A549 (cell line): ENCODE results near the gene APMAP. TPM values are rescaled to one million over a fixed set of nuclear protein-coding genes. Genes with fewer than 3 reads are reported as not detected.

Experiments
- ATAC-seq, 2 experiments: fragments of 200-7000 bp in 1 of 2; fragments of >200 bp in 1 of 2; cut with Nextera tagmentation in 1 of 2; cut with Tn5 transposase in 1 of 2; 3 replicates each; pipeline versions ENCODE4 v1.8.0 to v1.9.1; 2018 to 2020; ENCODE audit warnings: mild to moderate bottlenecking in 1 of 2, moderate library complexity in 1 of 2
- CTCF ChIA-PET: fragments of 300-600 bp; sonication (Branson Sonifier 250); formaldehyde crosslinking; extraction: SDS; loops from one replicate; lab custom pipeline; 2021; ENCODE audit warnings: antibody characterized with exemption, inconsistent platforms; lab: Yijun Ruan, JAX
- POLR2A ChIA-PET: fragments of 350-600 bp; formaldehyde crosslinking; extraction: SDS; loops from one replicate; lab custom pipeline; 2021; ENCODE audit warnings: antibody characterized with exemption, inconsistent platforms; lab: Yijun Ruan, JAX
- DNase-seq, 2 experiments: peaks; one replicate each; pipeline versions ENCODE4 v3.0.0 to v3.0.0-alpha.2; 2011 to 2016; ENCODE audit warnings: low read depth in 1 of 2, low spot score in 1 of 2
- FAIRE-seq: peaks from 2 replicates; lab custom pipeline; 2011; peaks lifted over from hg19 to GRCh38; lab: Jason Lieb, UNC
- H3K27ac ChIP-seq, 2 experiments: fragments of >200 bp; sonication (Bioruptor Twin); formaldehyde crosslinking; 3 replicates each; pipeline ENCODE4 v1.5.1; 2016 to 2017
- H3K4me1 ChIP-seq: fragments of >200 bp; sonication (Bioruptor Twin); formaldehyde crosslinking; 3 replicates; pipeline ENCODE4 v1.6.1; 2016
- H3K4me2 ChIP-seq: fragments of >200 bp; sonication (Bioruptor Twin); formaldehyde crosslinking; 3 replicates; pipeline ENCODE4 v1.6.1; 2016
- H3K4me3 ChIP-seq: fragments of >200 bp; sonication (Bioruptor Twin); formaldehyde crosslinking; 3 replicates; pipeline ENCODE4 v1.5.1; 2016
- H3K9me3 ChIP-seq: fragments of >200 bp; sonication (Bioruptor Twin); formaldehyde crosslinking; 3 replicates; pipeline ENCODE4 v1.6.1; 2016
- BHLHE40 ChIP-seq: IDR thresholded peaks from 2 replicates; pipeline ENCODE4 v1.6.1; 2012; ENCODE audit warnings: low read depth, low read length, inconsistent platforms
- CBX2 ChIP-seq: fragments of 200-600 bp; sonication (generic); IDR thresholded peaks from 2 replicates; pipeline ENCODE4 v1.6.1; 2016; ENCODE audit warnings: low read depth, mild to moderate bottlenecking, borderline replicate concordance
- CBX8 ChIP-seq: fragments of 200-600 bp; sonication (generic); IDR thresholded peaks from 2 replicates; pipeline ENCODE4 v1.6.1; 2016
- CEBPB ChIP-seq, 2 experiments: fragments of >200 bp in 1 of 2; sonication (Bioruptor Twin) in 1 of 2; formaldehyde crosslinking in 1 of 2; IDR thresholded peaks; 2 replicates each; pipeline ENCODE4 v1.6.1; 2012 to 2016
- CHD2 ChIP-seq: fragments of 150-350 bp; IDR thresholded peaks from 2 replicates; pipeline ENCODE4 v1.6.1; 2014; ENCODE audit warnings: low read length; ENCODE audit not compliant: partially characterized antibody
- CTCF ChIP-seq: fragments of >200 bp; sonication (Bioruptor Twin); formaldehyde crosslinking; IDR thresholded peaks from 3 replicates; pipeline ENCODE4 v1.5.1; 2016
- E2F6 ChIP-seq: IDR thresholded peaks from 2 replicates; pipeline ENCODE4 v1.6.1; 2012; ENCODE audit warnings: low read depth, borderline replicate concordance
- EHMT2 ChIP-seq: fragments of 200-600 bp; sonication (generic); IDR thresholded peaks from 2 replicates; pipeline ENCODE4 v1.6.1; 2016; ENCODE audit warnings: antibody characterized with exemption, low read depth, mild to moderate bottlenecking, moderate library complexity
- ELK1 ChIP-seq: fragments of 150-350 bp; IDR thresholded peaks from 2 replicates; pipeline ENCODE4 v1.6.1; 2014; ENCODE audit warnings: low read depth, mild to moderate bottlenecking, low read length
- EP300 ChIP-seq, 2 experiments: fragments of >200 bp; sonication (Bioruptor Twin); formaldehyde crosslinking; IDR thresholded peaks; 2 replicates in 1 of 2; 3 replicates in 1 of 2; pipeline ENCODE4 v1.6.1; 2016 to 2017
- FOSB ChIP-seq: fragments of 250-450 bp; sonication (Bioruptor Pico); IDR thresholded peaks from 2 replicates; pipeline ENCODE4 v1.5.0; 2020; ENCODE audit warnings: mild to moderate bottlenecking, moderate library complexity
- FOSL2 ChIP-seq, 2 experiments: fragments of 450-650 bp in 1 of 2; fragments of >200 bp in 1 of 2; sonication (Bioruptor Twin) in 1 of 2; formaldehyde crosslinking; IDR thresholded peaks; 2 replicates each; pipeline versions ENCODE4 v1.5.0 to v1.6.1; 2016 to 2020; ENCODE audit warnings: mild to moderate bottlenecking in 1 of 2, moderate library complexity in 1 of 2
- FOXS1 ChIP-seq: fragments of 250-450 bp; sonication (Bioruptor Pico); IDR thresholded peaks from 2 replicates; pipeline ENCODE4 v1.5.0; 2020; ENCODE audit warnings: mild to moderate bottlenecking, moderate library complexity
- GATA3 ChIP-seq: IDR thresholded peaks from 2 replicates; pipeline ENCODE4 v1.6.1; 2012; ENCODE audit warnings: borderline replicate concordance
- HES2 ChIP-seq: fragments of >200 bp; sonication (Bioruptor Twin); formaldehyde crosslinking; IDR thresholded peaks from 2 replicates; pipeline ENCODE4 v1.6.1; 2016
- HEYL ChIP-seq: fragments of 250-450 bp; sonication (Bioruptor Pico); IDR thresholded peaks from 2 replicates; pipeline ENCODE4 v1.8.0; 2021; ENCODE audit warnings: mild to moderate bottlenecking, moderate library complexity
- HMGXB4 ChIP-seq: fragments of 250-450 bp; sonication (Bioruptor Pico); IDR thresholded peaks from 2 replicates; pipeline ENCODE4 v1.5.0; 2021; ENCODE audit warnings: mild to moderate bottlenecking, moderate library complexity, borderline replicate concordance
- HOXA7 ChIP-seq: fragments of 250-450 bp; sonication (Bioruptor Pico); IDR thresholded peaks from 2 replicates; pipeline ENCODE4 v1.5.0; 2020; ENCODE audit warnings: mild to moderate bottlenecking, moderate library complexity
- HOXB13 ChIP-seq: fragments of 250-450 bp; sonication (Bioruptor Pico); IDR thresholded peaks from 2 replicates; pipeline ENCODE4 v1.5.0; 2020; ENCODE audit warnings: low read depth, mild to moderate bottlenecking, moderate library complexity
- HOXB5 ChIP-seq: fragments of 250-450 bp; sonication (Bioruptor Pico); IDR thresholded peaks from 2 replicates; pipeline ENCODE4 v1.5.0; 2020; ENCODE audit warnings: mild to moderate bottlenecking, moderate library complexity
- JUN ChIP-seq, 2 experiments: fragments of >200 bp; sonication (Bioruptor Twin); formaldehyde crosslinking; IDR thresholded peaks; 2 replicates in 1 of 2; 3 replicates in 1 of 2; pipeline ENCODE4 v1.6.1; 2016 to 2017
- KDM1A ChIP-seq: fragments of 200-600 bp; sonication (generic); IDR thresholded peaks from 2 replicates; pipeline ENCODE4 v1.6.1; 2016; ENCODE audit warnings: low read depth, mild to moderate bottlenecking
- KDM5A ChIP-seq: fragments of 200-600 bp; sonication (generic); IDR thresholded peaks from 2 replicates; pipeline ENCODE4 v1.6.1; 2016; ENCODE audit warnings: antibody characterized with exemption, mild to moderate bottlenecking
- MAFK ChIP-seq: fragments of 450-650 bp; IDR thresholded peaks from 2 replicates; pipeline ENCODE4 v1.6.1; 2014; ENCODE audit not compliant: partially characterized antibody
- MYC ChIP-seq: IDR thresholded peaks from 2 replicates; pipeline ENCODE4 v1.6.1; 2012; ENCODE audit warnings: mild to moderate bottlenecking, inconsistent platforms, low read length, improper control_type of control experiment, borderline replicate concordance
- NPAS2 ChIP-seq: fragments of 250-450 bp; sonication (Bioruptor Pico); IDR thresholded peaks from 2 replicates; pipeline ENCODE4 v1.8.0; 2022; ENCODE audit warnings: mild to moderate bottlenecking, moderate library complexity, borderline replicate concordance
- PBX3 ChIP-seq: IDR thresholded peaks from 2 replicates; pipeline ENCODE4 v1.6.1; 2012
- POLR2AphosphoS2 ChIP-seq: conservative IDR thresholded peaks from 2 replicates; pipeline ENCODE4 v1.6.1; 2012; ENCODE audit warnings: low read length, improper control_type of control experiment, inconsistent platforms
- RFX5 ChIP-seq: fragments of 450-650 bp; IDR thresholded peaks from 2 replicates; pipeline ENCODE4 v1.7.1; 2014; ENCODE audit warnings: antibody characterized with exemption, mild to moderate bottlenecking, moderate library complexity
- USF2 ChIP-seq: fragments of 450-650 bp; IDR thresholded peaks from 2 replicates; pipeline ENCODE4 v1.6.1; 2014; ENCODE audit warnings: antibody characterized with exemption
- ZNF302 ChIP-seq: fragments of 250-450 bp; sonication (Bioruptor Pico); IDR thresholded peaks from 2 replicates; pipeline ENCODE4 v1.9.0; 2021; ENCODE audit warnings: inconsistent platforms, mild to moderate bottlenecking, moderate library complexity
- WGBS: methylation state at CpG from one replicate; pipeline ENCODE4 v1.1.6; 2017; ENCODE audit errors: missing lambda C conversion rate; 5-methylcytosine and 5-hydroxymethylcytosine counted together
- polyA minus RNA-seq: library from RNA; depleted of rRNA, polyadenylated mRNA; stranded (reverse); fragments of >200 nt; gene quantifications from 2 replicates; pipeline ENCODE4 v1.2.3, GENCODE V29; 2011; rRNA and poly(A)+ RNA removed
- polyA plus RNA-seq, 4 experiments: library from polyadenylated mRNA; depleted of rRNA in 3 of 4; stranded (reverse); fragments of >200 nt; fragmentation: RNase III in 1 of 4; extraction: RNeasy Plus Mini Kit Qiagen cat#74134 plus additional on column Dnase treatment in 1 of 4; gene quantifications; 2 replicates in 3 of 4; 3 replicates in 1 of 4; pipeline ENCODE4 v1.2.3, GENCODE V29; 2011 to 2017

APMAP gene
- polyA plus RNA-seq (2011; rRNA removed) (113 and 118 TPM in 2 replicates), polyA plus RNA-seq (2017; fragmentation: RNase III; extraction: RNeasy Plus Mini Kit Qiagen cat#74134 plus additional on column Dnase treatment) (137 to 141 TPM (median 139 TPM) in 3 replicates), polyA minus RNA-seq (42.3 and 45.4 TPM in 2 replicates)
- 83.8 and 86.7 TPM in 2 replicates for polyA plus RNA-seq (2012; cell fraction: cytosol; rRNA removed)
- polyA plus RNA-seq (2012; cell fraction: nucleus; rRNA removed): 100 and 130 TPM in 2 replicates

GRCh38 chr20:24992487-24993205 is at the start of gene APMAP:
APMAP (minus strand) TSS chr20:24992751; CDS start chr20:24992688, 63 bp downstream.
- POLR2A ChIA-PET: interaction anchor here (0.7 to 1.0 kb wide), 4 partner anchors 130 to 415 kb away, joined by 3 read pairs; partner anchors contain the start of genes GINS1 and PYGB
- H3K27ac ChIP-seq: peak within 1 kb of the TSS; percentile 86 to 95
- H3K9me3 ChIP-seq: no peaks in the 10 kb centered on the region
- peak within 1 kb of the TSS; percentile 84 for H3K4me2 ChIP-seq
- ATAC-seq: peak; percentile 88 to 96
- peaks cover 40% of the 10 kb centered on the region for H3K4me1 ChIP-seq
- CTCF ChIA-PET: interaction anchor here (1.0 to 9.1 kb wide), 25 partner anchors 16 to 869 kb away, joined by 3 to 130 read pairs (median 11); partner anchors contain the start of genes ACSS1, ENTPD6 and GINS1
- FAIRE-seq: peak; percentile 73
- H3K4me3 ChIP-seq: peak within 1 kb of the TSS; percentile 85
- under 1% methylated on average over 47 of the region's 69 CpGs for WGBS
- peak; percentile 94 to 97 for DNase-seq
- TF ChIP-seq PBX3 (peak; percentile 8; the same call in 1 of the 2 replicates), MYC (peak; percentile 73; the same call in 1 of the 2 replicates), HOXB5 (CRISPR knock-in tag) (peak; percentile 83; the same call in 1 of the 2 replicates), MAFK (no peak), HOXB13 (CRISPR knock-in tag) (peak; percentile 86; the same call in 1 of the 2 replicates), BHLHE40 (peak; percentile 44; the same call in 1 of the 2 replicates), ELK1 (peak; percentile 76; the same call in 1 of the 2 replicates), EHMT2 (no peak), E2F6 (peak; percentile 96), HOXA7 (CRISPR knock-in tag) (0 out of 2 replicates have a peak, but pooled peaks have one; percentile 47), USF2 (peak; percentile 53), HEYL (CRISPR knock-in tag) (peak; percentile 65; the same call in 1 of the 2 replicates), JUN (IDR thresholded peaks at IDR 0.05) (peak; percentile 47 to 96; a peak in 4 of 5 replicates), KDM1A (no peak), KDM5A (no peak), EP300 (IDR thresholded peaks at IDR 0.05) (no peak), CBX2 (no peak), ZNF302 (CRISPR knock-in tag) (no peak), FOSL2 (IDR thresholded peaks at IDR 0.05) (no peak), FOSL2 (CRISPR knock-in tag; IDR thresholded peaks at IDR 0.05) (no peak), CHD2 (no peak), RFX5 (0 out of 2 replicates have a peak, but pooled peaks have one; percentile 45), CTCF (no peak), POLR2AphosphoS2 (no peak), FOXS1 (CRISPR knock-in tag) (no peak), CEBPB (IDR thresholded peaks at IDR 0.05) (no peak), HES2 (no peak), HMGXB4 (no peak), NPAS2 (CRISPR knock-in tag) (no peak), GATA3 (0 out of 2 replicates have a peak, but pooled peaks have one; percentile 6), CBX8 (no peak), FOSB (CRISPR knock-in tag) (no peak)
